Left lung (tissue), 10 donors: ENCODE measurements around the gene KIAA0408. TPM values are rescaled to one million over a fixed set of nuclear protein-coding genes. Genes with fewer than 3 reads are reported as not detected.
A peak's percentile ranks its signal among the peaks of the same experiment; 100 is the strongest.

Source experiments
- ATAC-seq: fragments of 200-7000 bp; cut with Tn5 transposase; one replicate; pipeline ENCODE4 v1.9.1; 2020; ENCODE audit warnings: moderate library complexity
- DNase-seq, 4 donors: peaks; one replicate each; pipeline ENCODE4 v3.0.0-alpha.2; 2013 to 2020
- H3K27ac ChIP-seq, 2 donors: fragments of 200-600 bp; sonication (generic) in 1 of 2; one replicate each; pipeline versions ENCODE4 v1.5.0 to v1.8.0; 2020 to 2021
- H3K27me3 ChIP-seq, 2 donors: fragments of 200-600 bp; sonication (generic) in 1 of 2; one replicate each; pipeline versions ENCODE4 v1.5.0 to v1.8.0; 2020 to 2021
- H3K36me3 ChIP-seq, 2 donors: fragments of 200-600 bp; sonication (generic) in 1 of 2; one replicate each; pipeline versions ENCODE4 v1.5.0 to v1.8.0; 2020 to 2021
- H3K4me1 ChIP-seq, 2 donors: fragments of 200-600 bp; one replicate each; pipeline ENCODE4 v1.8.0; 2021
- H3K4me3 ChIP-seq, 2 donors: fragments of 200-600 bp; sonication (generic) in 1 of 2; one replicate each; pipeline versions ENCODE4 v1.5.0 to v1.8.0; 2020 to 2021; ENCODE audit warnings: mild to moderate bottlenecking in 1 of 2
- H3K9me3 ChIP-seq, 2 donors: fragments of 200-600 bp; sonication (generic) in 1 of 2; one replicate each; pipeline versions ENCODE4 v1.5.0 to v1.8.0; 2020 to 2021
- CTCF ChIP-seq, 2 donors: fragments of 200-600 bp; sonication (generic) in 1 of 2; IDR thresholded peaks; one replicate each; pipeline versions ENCODE4 v1.5.0 to v1.8.0; 2021; ENCODE audit warnings: antibody characterized with exemption in 2 of 2
- intact Hi-C, 2 donors: fragments of 100-400 bp; cut with DNase I; formaldehyde crosslinking; loops; one replicate each; pipeline versions ENCODE4 v1.11.2 to v1.14.2; 2022
- polyA plus RNA-seq, 6 donors: library from polyadenylated mRNA; unstranded; fragments of 120-200 nt; gene quantifications; one replicate each; pipeline ENCODE4 v1.2.1, GENCODE V29; 2013; ENCODE audit not compliant: insufficient read length in 6 of 6
- total RNA-seq, 2 donors: library from RNA; stranded (reverse); fragmentation: NEBNext Ultra II Directional; extraction: Animal tissue kit (Norgen Biotek cat#: 25700); gene quantifications; one replicate each; pipeline ENCODE4 v1.2.1, GENCODE V29; 2021
- donor health status: DM: no; HTN: yes; CAD: no.
- donor health status: DM: no; HTN: no; CAD: no.

The KIAA0408 gene
- total and polyA plus RNA-seq, 8 donors = 19.1 to 53.4 (median 39.5) TPM

GRCh38 chr6:127496471-127496870 lies 37.3 kb upstream of the KIAA0408 start:
- no peak for DNase-seq
- TF ChIP-seq CTCF (IDR thresholded peaks at IDR 0.05) = no peak
- Histone ChIP-seq H3K4me1 (no peaks in the 10 kb centered on the region), H3K4me3 (no peak overlapping the region), H3K9me3 (no peaks in the 10 kb centered on the region), H3K27ac (no peak overlapping the region), H3K36me3 (no peaks in the 10 kb centered on the region), H3K27me3 (no peaks in the 10 kb centered on the region)
- ATAC-seq = no peak
- intact Hi-C loops = no loop called here

- intact Hi-C loops = no loop called here
- no peak for ATAC-seq
- Histone ChIP-seq H3K4me3 (no peak overlapping the region), H3K4me1 (no peaks in the 10 kb centered on the region), H3K36me3 (no peaks in the 10 kb centered on the region), H3K9me3 (no peaks in the 10 kb centered on the region), H3K27me3 (no peaks in the 10 kb centered on the region), H3K27ac (no peak overlapping the region)
- no peak for TF ChIP-seq CTCF (IDR thresholded peaks at IDR 0.05)
- no peak for DNase-seq
These were observed 35.1 kb upstream of the KIAA0408 start for GRCh38 chr6:127494240-127494767.

GRCh38 chr6:127489248-127489647 lies 30.1 kb upstream of the KIAA0408 start:
- no peak for TF ChIP-seq CTCF (IDR thresholded peaks at IDR 0.05)
- H3K9me3 ChIP-seq = no peaks in the 10 kb centered on the region
- H3K36me3 ChIP-seq = no peaks in the 10 kb centered on the region
- peaks cover 0 to under 1% of the 10 kb centered on the region in 2 donors for H3K4me1 ChIP-seq
- no peak for DNase-seq
- H3K27me3 ChIP-seq = no peaks in the 10 kb centered on the region
- no peak for ATAC-seq
- no peak overlapping the region for H3K27ac ChIP-seq
- intact Hi-C loops = no loop called here
- no peak overlapping the region for H3K4me3 ChIP-seq

GRCh38 chr6:127486934-127487333 lies 27.7 kb upstream of the KIAA0408 start:
- Histone ChIP-seq H3K4me1 (peaks cover 0 to 11% of the 10 kb centered on the region in 2 donors), H3K27me3 (no peaks in the 10 kb centered on the region), H3K4me3 (no peak overlapping the region), H3K9me3 (no peaks in the 10 kb centered on the region), H3K36me3 (no peaks in the 10 kb centered on the region), H3K27ac (no peak overlapping the region)
- intact Hi-C loops = no loop called here
- no peak for ATAC-seq
- DNase-seq = no peak
- TF ChIP-seq CTCF (IDR thresholded peaks at IDR 0.05) = no peak

- no peak for DNase-seq
- TF ChIP-seq CTCF (IDR thresholded peaks at IDR 0.05) = no peak
- peak overlapping the region; percentile 37 to 47 for H3K27ac ChIP-seq
- no peaks in the 10 kb centered on the region for H3K9me3 ChIP-seq
- intact Hi-C loops = no loop called here
- H3K36me3 ChIP-seq = no peaks in the 10 kb centered on the region
- H3K4me1 ChIP-seq = peaks cover 0 to 11% of the 10 kb centered on the region in 2 donors
- H3K27me3 ChIP-seq = no peaks in the 10 kb centered on the region
- peak; percentile 84 for ATAC-seq
- no peak overlapping the region for H3K4me3 ChIP-seq
These were observed 25.1 kb upstream of the KIAA0408 start for GRCh38 chr6:127484212-127484863.
